Activated T-helper 17 cell treated with anti-CD3 and anti-CD28 coated beads, Interleukin-2, amount 50 U/mL, for 72 hours (primary cell): ENCODE data around the gene TMEM86A. TPM values are rescaled to one million over a fixed set of nuclear protein-coding genes. Genes with fewer than 3 reads are reported as not detected.

Experiments used
- ATAC-seq: fragments of 150-1000 bp; cut with Tn5 transposase; replicated peaks from 2 replicates; pipeline ENCODE4 v1.10.0; 2021; ENCODE audit warnings: mild to moderate bottlenecking, moderate library complexity
- H3K27ac Mint-ChIP-seq: one replicate; pipeline ENCODE4 v1.8.0; 2022; ENCODE audit warnings: mixed read lengths
- H3K27me3 Mint-ChIP-seq: one replicate; pipeline ENCODE4 v1.8.0; 2022; ENCODE audit warnings: mixed read lengths
- H3K36me3 Mint-ChIP-seq: one replicate; pipeline ENCODE4 v1.8.0; 2022; ENCODE audit warnings: low read depth, mild to moderate bottlenecking, mixed read lengths
- H3K4me1 Mint-ChIP-seq: one replicate; pipeline ENCODE4 v1.8.0; 2022; ENCODE audit warnings: mixed read lengths
- H3K4me3 Mint-ChIP-seq: one replicate; pipeline ENCODE4 v1.8.0; 2022; ENCODE audit warnings: mild to moderate bottlenecking, mixed read lengths
- H3K9me3 Mint-ChIP-seq: one replicate; pipeline ENCODE4 v1.8.0; 2022; ENCODE audit warnings: mixed read lengths
- total RNA-seq, 2 donors: library from RNA; stranded (reverse); gene quantifications; one replicate each; pipeline ENCODE4 v1.2.3, GENCODE V29; 2022

Gene TMEM86A
- total RNA-seq, 2 donors from 2014 or later = 0.24 to 0.40 TPM

DNA sequence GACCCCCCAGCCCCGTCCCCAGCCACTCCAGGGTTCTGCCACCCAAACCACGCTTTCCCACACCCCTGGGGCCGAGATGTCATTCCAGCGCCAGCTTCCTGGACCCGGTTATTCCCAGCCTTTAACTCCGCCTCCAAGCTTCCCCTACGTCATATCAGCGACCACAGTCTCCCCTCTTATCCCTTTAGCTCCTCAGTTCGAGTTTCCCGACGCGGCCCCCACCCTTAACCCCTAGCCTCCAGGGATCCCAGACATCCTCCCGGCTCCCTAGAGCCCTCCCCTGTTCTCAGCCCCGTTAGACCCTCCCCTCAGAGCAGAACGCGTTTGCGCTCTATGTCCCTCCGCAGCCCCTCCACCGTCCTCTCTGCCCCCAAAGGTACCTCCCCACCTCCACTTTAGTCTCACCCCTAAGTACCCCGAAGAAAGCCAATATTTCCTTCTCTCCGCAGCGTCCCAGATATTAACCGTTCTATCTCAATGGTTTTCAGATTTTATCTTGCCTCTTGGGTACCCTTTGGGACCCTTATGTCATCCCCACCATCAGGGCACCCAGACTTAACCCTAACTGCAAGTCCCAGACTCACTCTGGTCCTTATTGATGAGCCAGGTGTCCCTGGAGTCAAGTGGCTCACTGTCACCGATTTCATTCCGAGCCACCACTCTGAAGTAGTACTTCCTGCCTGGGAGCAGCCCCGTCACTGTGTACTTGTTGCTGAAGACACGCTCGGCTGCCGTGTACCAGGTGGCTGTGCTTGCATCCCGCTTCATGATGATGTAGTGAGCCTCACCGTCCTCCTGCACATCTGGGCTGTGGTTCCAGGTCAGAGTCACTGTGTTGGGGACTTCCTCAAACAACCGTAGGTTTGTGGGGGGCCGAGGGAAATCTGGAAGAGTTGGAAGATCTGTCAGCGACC, 8.0 kb downstream of the TMEM86A start:
- peak; percentile 77 for ATAC-seq
- Mint-ChIP-seq H3K27ac (peak overlapping the region; percentile 87), H3K27me3 (no peaks in the 10 kb centered on the region)

DNA sequence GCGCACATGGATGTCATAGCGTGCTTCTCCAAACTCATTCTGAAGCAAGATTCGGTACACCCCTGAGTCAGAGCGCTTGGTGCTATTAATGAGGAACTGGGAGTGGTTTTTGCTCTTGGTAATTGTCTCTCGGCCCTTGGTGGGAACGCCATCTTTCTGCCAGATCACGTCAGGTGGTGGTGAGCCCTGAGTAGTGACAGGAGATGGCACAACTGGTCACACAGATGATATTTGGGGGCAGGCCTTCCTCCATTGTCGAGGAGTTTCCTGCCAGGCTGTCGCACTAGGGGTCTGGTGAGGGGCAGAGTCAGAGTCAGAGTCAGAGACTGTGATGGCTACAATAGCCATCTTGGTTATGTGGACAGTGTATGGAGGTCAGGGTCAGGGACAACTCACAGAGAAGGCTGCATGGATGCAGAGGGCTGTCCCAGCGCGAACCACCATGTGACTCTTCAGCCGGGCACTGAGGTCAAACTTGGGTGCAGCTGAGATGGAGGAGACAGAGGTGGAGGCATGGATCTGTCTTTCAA, 9.3 kb downstream of the TMEM86A start:
- no peak for ATAC-seq
- Mint-ChIP-seq H3K4me3 (peak overlapping the region; percentile 90), H3K27me3 (no peaks in the 10 kb centered on the region), H3K36me3 (no peaks in the 10 kb centered on the region), H3K27ac (no peak overlapping the region), H3K9me3 (no peaks in the 10 kb centered on the region), H3K4me1 (peaks cover 15% of the 10 kb centered on the region)

More for the DNA sequence above, 8.0 kb downstream of the TMEM86A start:
- Mint-ChIP-seq H3K4me3 (peak overlapping the region; percentile 90), H3K9me3 (no peaks in the 10 kb centered on the region), H3K36me3 (no peaks in the 10 kb centered on the region), H3K4me1 (peaks cover 15% of the 10 kb centered on the region)

GRCh38 chr11:18709414-18709813, 10.8 kb downstream of the TMEM86A start:
- H3K4me1 Mint-ChIP-seq = peaks cover 15% of the 10 kb centered on the region
- no peaks in the 10 kb centered on the region for H3K27me3 Mint-ChIP-seq
- no peak overlapping the region for H3K4me3 Mint-ChIP-seq
- ATAC-seq = no peak
- H3K9me3 Mint-ChIP-seq = no peaks in the 10 kb centered on the region
- peak overlapping the region; percentile 1 for H3K27ac Mint-ChIP-seq
- no peaks in the 10 kb centered on the region for H3K36me3 Mint-ChIP-seq

- H3K9me3 Mint-ChIP-seq = no peaks in the 10 kb centered on the region
- H3K4me1 Mint-ChIP-seq = peaks cover 8% of the 10 kb centered on the region
- no peak overlapping the region for H3K27ac Mint-ChIP-seq
- H3K27me3 Mint-ChIP-seq = peaks cover 3% of the 10 kb centered on the region
- ATAC-seq = peak; percentile 36
- no peak overlapping the region for H3K4me3 Mint-ChIP-seq
- no peaks in the 10 kb centered on the region for H3K36me3 Mint-ChIP-seq
Measured at GRCh38 chr11:18710545-18710944, 12.0 kb downstream of the TMEM86A start.

DNA sequence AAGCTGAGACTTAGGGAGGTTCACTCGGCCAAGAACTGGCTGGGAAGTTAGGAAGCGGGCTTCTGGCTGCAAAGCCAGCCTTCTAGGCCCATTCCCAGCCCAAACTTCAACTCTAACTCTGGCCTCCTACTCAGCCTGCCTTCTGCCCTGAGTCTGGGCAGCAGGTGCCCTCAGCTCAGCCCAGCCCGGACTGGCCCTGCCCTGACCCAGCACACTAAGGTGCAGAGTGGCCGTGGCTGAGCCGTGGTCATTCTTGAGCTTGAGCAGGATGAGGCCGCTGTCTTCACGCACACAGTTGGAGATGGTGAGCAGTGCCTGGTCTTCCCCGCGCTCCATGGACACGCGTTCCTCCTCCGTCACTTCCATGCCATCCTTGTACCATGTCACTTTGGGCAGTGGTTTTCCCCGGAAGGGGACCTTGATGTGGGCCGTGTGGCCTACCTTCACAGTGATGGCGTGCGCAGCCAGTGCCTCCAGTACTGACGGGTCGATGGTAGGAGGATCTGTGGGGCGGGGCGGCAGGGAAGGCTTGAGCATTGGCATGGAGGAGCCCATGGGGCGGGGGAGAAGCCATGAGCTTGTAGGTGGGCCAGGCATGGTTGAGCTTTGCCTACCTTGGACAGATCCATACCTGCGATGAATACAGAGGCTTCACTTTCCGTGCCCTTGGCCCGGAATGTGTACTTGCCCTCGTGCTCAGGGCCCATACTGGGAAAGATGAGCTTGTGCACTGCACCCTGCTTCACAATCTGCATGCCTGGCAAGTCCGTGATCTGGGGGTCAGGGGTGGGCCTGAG, 15.3 kb downstream of the TMEM86A start:
- Mint-ChIP-seq H3K27me3 (peaks cover 3% of the 10 kb centered on the region), H3K36me3 (no peaks in the 10 kb centered on the region), H3K27ac (no peak overlapping the region), H3K9me3 (no peaks in the 10 kb centered on the region), H3K4me3 (no peak overlapping the region), H3K4me1 (no peaks in the 10 kb centered on the region)
- no peak for ATAC-seq

- Mint-ChIP-seq H3K9me3 (no peaks in the 10 kb centered on the region), H3K27me3 (peaks cover 3% of the 10 kb centered on the region), H3K4me3 (no peak overlapping the region), H3K27ac (no peak overlapping the region), H3K36me3 (no peaks in the 10 kb centered on the region), H3K4me1 (no peaks in the 10 kb centered on the region)
- no peak for ATAC-seq
Measured at GRCh38 chr11:18714443-18714780, 15.8 kb downstream of the TMEM86A start.

DNA sequence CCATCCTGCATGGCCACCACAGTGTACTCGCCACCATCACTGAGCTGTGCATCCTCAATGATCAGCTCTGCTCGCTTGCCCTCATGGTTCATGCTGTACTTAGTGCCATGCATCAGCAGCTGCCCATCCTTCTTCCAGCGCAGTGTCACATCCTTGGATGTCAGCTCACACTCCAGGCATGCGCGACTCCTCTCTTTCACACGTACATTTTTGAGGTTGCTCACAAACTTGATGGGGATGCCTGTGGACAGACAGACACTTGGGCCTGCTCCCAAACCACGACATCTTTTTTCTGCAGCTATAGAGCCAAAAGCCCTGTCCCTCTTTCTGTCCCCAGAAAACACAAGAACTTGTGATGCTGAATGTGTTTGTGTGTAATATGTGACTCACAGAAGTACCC, 16.9 kb downstream of the TMEM86A start:
- no peaks in the 10 kb centered on the region for H3K9me3 Mint-ChIP-seq
- H3K4me3 Mint-ChIP-seq = no peak overlapping the region
- peaks cover 3% of the 10 kb centered on the region for H3K27me3 Mint-ChIP-seq
- no peaks in the 10 kb centered on the region for H3K4me1 Mint-ChIP-seq
- ATAC-seq = no peak
- no peaks in the 10 kb centered on the region for H3K36me3 Mint-ChIP-seq
- H3K27ac Mint-ChIP-seq = no peak overlapping the region

DNA sequence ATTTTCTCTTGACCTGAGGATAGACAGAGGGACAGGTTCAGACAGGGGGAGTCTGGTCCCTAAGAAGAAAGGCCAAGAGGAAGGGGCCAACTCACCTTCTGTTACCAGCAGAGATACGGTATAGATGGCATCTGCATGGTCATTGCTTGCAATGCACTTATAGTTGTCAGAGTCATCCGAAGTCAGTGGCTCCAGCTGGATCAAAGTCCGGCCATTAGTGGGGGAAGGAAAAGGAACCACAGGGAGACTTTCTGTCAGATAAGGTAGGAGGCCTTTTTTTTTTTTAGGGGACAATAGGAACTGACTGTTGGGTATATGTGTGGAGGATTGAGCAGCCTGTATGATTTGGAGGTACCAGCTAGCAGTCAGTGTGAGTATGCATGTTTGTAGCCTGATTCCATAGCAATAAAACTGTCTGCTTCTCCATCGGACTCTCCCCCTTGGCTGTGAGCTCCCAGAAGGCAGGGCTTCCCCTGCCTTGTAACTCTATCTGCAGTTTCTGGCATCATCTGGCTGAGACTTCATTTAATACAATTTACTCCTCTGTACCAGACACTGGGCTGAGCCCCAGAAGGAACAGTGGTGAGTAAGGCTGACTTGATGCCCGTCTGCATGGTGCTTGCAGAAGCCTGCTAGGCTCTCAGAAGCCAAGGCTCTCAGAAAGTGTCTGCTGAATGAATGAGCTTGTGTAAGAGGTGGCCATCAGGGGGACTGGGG, 21.7 kb downstream of the TMEM86A start:
- Mint-ChIP-seq H3K9me3 (no peaks in the 10 kb centered on the region), H3K27me3 (no peaks in the 10 kb centered on the region), H3K27ac (peak overlapping the region; percentile 43), H3K4me1 (peaks cover 4% of the 10 kb centered on the region), H3K4me3 (peak overlapping the region; percentile 89), H3K36me3 (no peaks in the 10 kb centered on the region)
- ATAC-seq = no peak

- H3K27me3 Mint-ChIP-seq = no peaks in the 10 kb centered on the region
- H3K27ac Mint-ChIP-seq = peak overlapping the region; percentile 64
- no peaks in the 10 kb centered on the region for H3K36me3 Mint-ChIP-seq
- H3K4me3 Mint-ChIP-seq = peak overlapping the region; percentile 89
- H3K4me1 Mint-ChIP-seq = peaks cover 4% of the 10 kb centered on the region
- no peaks in the 10 kb centered on the region for H3K9me3 Mint-ChIP-seq
- peak; percentile 91 for ATAC-seq
Measured at GRCh38 chr11:18720808-18721560, 22.4 kb downstream of the TMEM86A start.

GRCh38 chr11:18721561-18722292, 23.1 kb downstream of the TMEM86A start:
- Mint-ChIP-seq H3K27ac (peak overlapping the region; percentile 64), H3K4me3 (peak overlapping the region; percentile 89)
- peak; percentile 80 for ATAC-seq

GRCh38 chr11:18722293-18722637, 23.7 kb downstream of the TMEM86A start:
- ATAC-seq = no peak
- H3K36me3 Mint-ChIP-seq = no peaks in the 10 kb centered on the region
- H3K27ac Mint-ChIP-seq = peak overlapping the region; percentile 64
- H3K4me1 Mint-ChIP-seq = peaks cover 4% of the 10 kb centered on the region
- peak overlapping the region; percentile 89 for H3K4me3 Mint-ChIP-seq
- H3K27me3 Mint-ChIP-seq = no peaks in the 10 kb centered on the region
- H3K9me3 Mint-ChIP-seq = no peaks in the 10 kb centered on the region

More at GRCh38 chr11:18721561-18722292, 23.1 kb downstream of the TMEM86A start:
- Mint-ChIP-seq H3K27me3 (no peaks in the 10 kb centered on the region), H3K9me3 (no peaks in the 10 kb centered on the region), H3K36me3 (no peaks in the 10 kb centered on the region), H3K4me1 (peaks cover 4% of the 10 kb centered on the region)

- ATAC-seq = no peak
- no peak overlapping the region for H3K4me3 Mint-ChIP-seq
- no peak overlapping the region for H3K27ac Mint-ChIP-seq
- no peaks in the 10 kb centered on the region for H3K36me3 Mint-ChIP-seq
- H3K9me3 Mint-ChIP-seq = no peaks in the 10 kb centered on the region
- peaks cover 13% of the 10 kb centered on the region for H3K4me1 Mint-ChIP-seq
- no peaks in the 10 kb centered on the region for H3K27me3 Mint-ChIP-seq
Measured at GRCh38 chr11:18723991-18724390, 25.4 kb downstream of the TMEM86A start.

DNA sequence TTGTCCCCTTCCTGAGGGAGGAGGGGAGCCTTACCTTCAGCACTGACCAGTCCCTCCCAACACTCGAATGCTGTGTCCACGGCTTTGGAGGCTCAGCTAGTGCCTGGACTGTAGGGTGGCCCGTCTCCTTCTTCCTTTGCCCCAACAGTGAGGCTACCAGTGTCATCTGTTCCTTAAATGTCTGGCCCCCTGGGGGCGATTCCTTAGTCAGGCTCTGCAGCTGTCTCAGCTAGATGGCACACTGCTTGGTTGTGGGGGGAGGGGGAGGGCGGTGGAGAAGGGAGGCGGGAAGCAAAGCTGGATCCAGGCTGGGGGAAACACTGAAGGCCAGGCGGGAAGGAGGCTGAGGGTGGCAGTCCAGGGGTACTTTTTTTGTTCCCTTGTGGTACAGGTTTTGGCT, 27.5 kb downstream of the TMEM86A start, which contains the start of gene IGSF22:
Gene IGSF22 (minus strand): TSS at position 149 of the 400 bp plus-strand sequence. CDS start 1,952 bp downstream, outside the sequence.
- Mint-ChIP-seq H3K4me3 (no peak within 1 kb of the TSS), H3K27me3 (no peaks in the 10 kb centered on the region), H3K36me3 (no peaks in the 10 kb centered on the region), H3K27ac (peak within 1 kb of the TSS; percentile 34), H3K9me3 (no peaks in the 10 kb centered on the region), H3K4me1 (peaks cover 13% of the 10 kb centered on the region)
- ATAC-seq = no peak
